WTC11 (cell line): ENCODE results near the gene KCNIP1. TPM values are rescaled to one million over a fixed set of nuclear protein-coding genes. Genes with fewer than 3 reads are reported as not detected.

Experiments used
- ATAC-seq: fragments of 200-7000 bp; cut with Tn5 transposase; 2 replicates; pipeline ENCODE4 v1.10.0; 2021; ENCODE audit warnings: mild to moderate bottlenecking, moderate library complexity
- CTCF ChIA-PET: fragments of 300-600 bp; sonication (Branson Sonifier 250); formaldehyde crosslinking; loops from one replicate; lab custom pipeline; 2021; ENCODE audit warnings: antibody characterized with exemption; lab: Charles Lee
- POLR2A ChIA-PET: fragments of 350-600 bp; sonication (Branson Sonifier 250); formaldehyde crosslinking; loops from one replicate; lab custom pipeline; 2021; ENCODE audit warnings: antibody characterized with exemption; lab: Charles Lee
- DNase-seq: peaks from one replicate; pipeline ENCODE4 v3.0.0; 2021; ENCODE audit warnings: low spot score
- H3K27ac Mint-ChIP-seq: 2 replicates; pipeline ENCODE4 v1.8.0; 2021; ENCODE audit warnings: mixed read lengths
- H3K27me3 Mint-ChIP-seq: 2 replicates; pipeline ENCODE4 v1.8.0; 2021; ENCODE audit warnings: low read depth, mild to moderate bottlenecking, moderate library complexity, mixed read lengths
- H3K36me3 Mint-ChIP-seq: 2 replicates; pipeline ENCODE4 v1.8.0; 2021; ENCODE audit warnings: mixed read lengths
- H3K4me1 Mint-ChIP-seq: 2 replicates; pipeline ENCODE4 v1.8.0; 2022; ENCODE audit warnings: mixed read lengths
- H3K4me3 Mint-ChIP-seq: 2 replicates; pipeline ENCODE4 v1.8.0; 2021; ENCODE audit warnings: mild to moderate bottlenecking, moderate library complexity, mixed read lengths
- H3K9me3 Mint-ChIP-seq: 2 replicates; pipeline ENCODE4 v1.8.0; 2021; ENCODE audit warnings: mixed read lengths
- CREB1 ChIP-seq: sonication (generic); formaldehyde crosslinking; IDR thresholded peaks from 2 replicates; pipeline ENCODE4 v1.8.0; 2023; ENCODE audit warnings: mild to moderate bottlenecking, missing genetic modification reagents
- FOXK1 ChIP-seq: sonication (generic); formaldehyde crosslinking; IDR thresholded peaks from 2 replicates; pipeline ENCODE4 v1.8.0; 2022; ENCODE audit warnings: mild to moderate bottlenecking, moderate library complexity, missing genetic modification reagents
- JUN ChIP-seq: sonication (generic); formaldehyde crosslinking; IDR thresholded peaks from 2 replicates; pipeline ENCODE4 v1.8.0; 2023; ENCODE audit warnings: mild to moderate bottlenecking, missing genetic modification reagents
- MYBL2 ChIP-seq: sonication (generic); formaldehyde crosslinking; IDR thresholded peaks from 2 replicates; pipeline ENCODE4 v1.8.1; 2023; ENCODE audit warnings: mild to moderate bottlenecking, moderate library complexity, missing genetic modification reagents
- NFYB ChIP-seq: sonication (generic); formaldehyde crosslinking; conservative IDR thresholded peaks from 2 replicates; pipeline ENCODE4 v1.8.0; 2022; ENCODE audit warnings: low read depth, missing genetic modification reagents
- OVOL2 ChIP-seq: fragments of 250-450 bp; sonication (Bioruptor Pico); IDR thresholded peaks from 2 replicates; pipeline ENCODE4 v1.9.0; 2021; ENCODE audit warnings: mild to moderate bottlenecking, borderline replicate concordance
- SOX15 ChIP-seq: fragments of 250-450 bp; sonication (Bioruptor Pico); IDR thresholded peaks from 2 replicates; pipeline ENCODE4 v1.9.0; 2021; ENCODE audit warnings: mild to moderate bottlenecking
- SP1 ChIP-seq: sonication (generic); formaldehyde crosslinking; conservative IDR thresholded peaks from 2 replicates; pipeline ENCODE4 v1.8.1; 2022; ENCODE audit warnings: missing genetic modification reagents
- TEAD1 ChIP-seq: sonication (generic); formaldehyde crosslinking; IDR thresholded peaks from 2 replicates; pipeline ENCODE4 v1.8.0; 2022; ENCODE audit warnings: mild to moderate bottlenecking, missing genetic modification reagents
- TP53 ChIP-seq: sonication (generic); formaldehyde crosslinking; IDR thresholded peaks from 2 replicates; pipeline ENCODE4 v1.8.1; 2023; ENCODE audit warnings: mild to moderate bottlenecking, missing genetic modification reagents
- ZNF396 ChIP-seq: fragments of 250-450 bp; sonication (Bioruptor Pico); IDR thresholded peaks from 2 replicates; pipeline ENCODE4 v1.8.0; 2021; ENCODE audit warnings: mild to moderate bottlenecking, moderate library complexity, borderline replicate concordance
- ZNF423 ChIP-seq: fragments of 250-450 bp; sonication (Bioruptor Pico); IDR thresholded peaks from 2 replicates; pipeline ENCODE4 v2.1.2; 2022; ENCODE audit warnings: mild to moderate bottlenecking, moderate library complexity
- total RNA-seq: library from RNA; stranded (reverse); gene quantifications from 3 replicates; pipeline ENCODE4 v1.2.3, GENCODE V29; 2021
- TF ChIP-seq, protein P1 (sequence below): sonication (generic); formaldehyde crosslinking; IDR thresholded peaks from 2 replicates; pipeline ENCODE4 v1.8.0; 2022; ENCODE audit warnings: missing genetic modification reagents
- TF ChIP-seq, protein P2 (sequence below): sonication (generic); formaldehyde crosslinking; IDR thresholded peaks from 2 replicates; pipeline ENCODE4 v1.8.1; 2022; ENCODE audit warnings: missing genetic modification reagents, borderline replicate concordance
- TF ChIP-seq, protein P3 (sequence below): sonication (generic); formaldehyde crosslinking; IDR thresholded peaks from 2 replicates; pipeline ENCODE4 v1.8.0; 2022; ENCODE audit warnings: mild to moderate bottlenecking, missing genetic modification reagents
- TF ChIP-seq, protein P4 (sequence below): sonication (generic); formaldehyde crosslinking; IDR thresholded peaks from 2 replicates; pipeline ENCODE4 v1.8.0; 2022; ENCODE audit warnings: mild to moderate bottlenecking, missing genetic modification reagents
- TF ChIP-seq, protein P5 (sequence below): sonication (generic); formaldehyde crosslinking; IDR thresholded peaks from 2 replicates; pipeline ENCODE4 v1.8.1; 2022; ENCODE audit warnings: mild to moderate bottlenecking, moderate library complexity, missing genetic modification reagents
- TF ChIP-seq, protein P6 (sequence below): sonication (generic); formaldehyde crosslinking; IDR thresholded peaks from 2 replicates; pipeline ENCODE4 v1.8.1; 2023; ENCODE audit warnings: mild to moderate bottlenecking, missing genetic modification reagents
- TF ChIP-seq, protein P7 (sequence below): fragments of 250-450 bp; sonication (Bioruptor Pico); IDR thresholded peaks from 2 replicates; pipeline ENCODE4 v1.9.0; 2021; ENCODE audit warnings: moderate library complexity, mild to moderate bottlenecking, inconsistent platforms, borderline replicate concordance
- TF ChIP-seq, protein P8 (sequence below): sonication (generic); formaldehyde crosslinking; IDR thresholded peaks from 2 replicates; pipeline ENCODE4 v1.8.1; 2022; ENCODE audit warnings: low read depth, missing genetic modification reagents, borderline replicate concordance

Gene KCNIP1
- total RNA-seq, 1 experiment from 2014 or later: 0.59 TPM

DNA sequence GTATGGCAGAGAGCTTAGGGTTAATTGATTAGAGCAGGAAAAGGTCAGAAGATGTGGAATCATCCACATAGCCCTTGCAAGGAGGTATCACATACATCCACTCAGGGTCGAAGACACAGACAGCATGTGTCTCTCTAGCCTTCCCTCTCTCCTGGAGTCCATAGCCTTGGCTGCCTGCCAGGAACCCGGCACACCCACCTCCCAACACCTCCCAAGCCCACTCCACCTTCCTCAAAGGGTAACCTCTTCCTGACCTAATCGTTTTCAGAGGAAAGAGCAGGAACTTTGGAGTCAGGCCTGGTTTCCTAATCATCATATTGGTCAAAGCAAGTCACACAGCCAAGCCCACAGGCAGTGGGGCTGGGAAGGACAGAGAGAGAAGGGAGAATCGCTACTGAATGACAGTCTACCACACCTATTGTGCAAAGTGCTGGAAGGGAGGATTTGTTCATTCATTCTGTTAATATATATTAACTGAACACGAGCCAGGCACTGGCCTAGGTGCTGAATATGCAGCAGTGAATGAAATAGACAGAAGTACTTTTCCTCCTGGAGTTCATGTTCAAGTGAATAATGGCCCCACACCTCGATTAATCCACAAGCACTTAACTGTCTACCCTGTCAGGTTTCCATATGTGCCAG lies 107.8 kb downstream of the KCNIP1 start:
- TF ChIP-seq, protein P1, sequence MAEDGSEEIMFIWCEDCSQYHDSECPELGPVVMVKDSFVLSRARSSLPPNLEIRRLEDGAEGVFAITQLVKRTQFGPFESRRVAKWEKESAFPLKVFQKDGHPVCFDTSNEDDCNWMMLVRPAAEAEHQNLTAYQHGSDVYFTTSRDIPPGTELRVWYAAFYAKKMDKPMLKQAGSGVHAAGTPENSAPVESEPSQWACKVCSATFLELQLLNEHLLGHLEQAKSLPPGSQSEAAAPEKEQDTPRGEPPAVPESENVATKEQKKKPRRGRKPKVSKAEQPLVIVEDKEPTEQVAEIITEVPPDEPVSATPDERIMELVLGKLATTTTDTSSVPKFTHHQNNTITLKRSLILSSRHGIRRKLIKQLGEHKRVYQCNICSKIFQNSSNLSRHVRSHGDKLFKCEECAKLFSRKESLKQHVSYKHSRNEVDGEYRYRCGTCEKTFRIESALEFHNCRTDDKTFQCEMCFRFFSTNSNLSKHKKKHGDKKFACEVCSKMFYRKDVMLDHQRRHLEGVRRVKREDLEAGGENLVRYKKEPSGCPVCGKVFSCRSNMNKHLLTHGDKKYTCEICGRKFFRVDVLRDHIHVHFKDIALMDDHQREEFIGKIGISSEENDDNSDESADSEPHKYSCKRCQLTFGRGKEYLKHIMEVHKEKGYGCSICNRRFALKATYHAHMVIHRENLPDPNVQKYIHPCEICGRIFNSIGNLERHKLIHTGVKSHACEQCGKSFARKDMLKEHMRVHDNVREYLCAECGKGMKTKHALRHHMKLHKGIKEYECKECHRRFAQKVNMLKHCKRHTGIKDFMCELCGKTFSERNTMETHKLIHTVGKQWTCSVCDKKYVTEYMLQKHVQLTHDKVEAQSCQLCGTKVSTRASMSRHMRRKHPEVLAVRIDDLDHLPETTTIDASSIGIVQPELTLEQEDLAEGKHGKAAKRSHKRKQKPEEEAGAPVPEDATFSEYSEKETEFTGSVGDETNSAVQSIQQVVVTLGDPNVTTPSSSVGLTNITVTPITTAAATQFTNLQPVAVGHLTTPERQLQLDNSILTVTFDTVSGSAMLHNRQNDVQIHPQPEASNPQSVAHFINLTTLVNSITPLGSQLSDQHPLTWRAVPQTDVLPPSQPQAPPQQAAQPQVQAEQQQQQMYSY: no peak
- TF ChIP-seq JUN (CRISPR knock-in tag) (no peak), TEAD1 (CRISPR knock-in tag) (no peak), SOX15 (no peak), CREB1 (CRISPR knock-in tag) (no peak), MYBL2 (no peak), ZNF423 (CRISPR knock-in tag) (no peak), TP53 (CRISPR knock-in tag) (no peak), FOXK1 (CRISPR knock-in tag) (no peak), NFYB (no peak), ZNF396 (no peak), SP1 (CRISPR knock-in tag) (no peak), OVOL2 (CRISPR knock-in tag) (no peak)
- TF ChIP-seq, protein P2, sequence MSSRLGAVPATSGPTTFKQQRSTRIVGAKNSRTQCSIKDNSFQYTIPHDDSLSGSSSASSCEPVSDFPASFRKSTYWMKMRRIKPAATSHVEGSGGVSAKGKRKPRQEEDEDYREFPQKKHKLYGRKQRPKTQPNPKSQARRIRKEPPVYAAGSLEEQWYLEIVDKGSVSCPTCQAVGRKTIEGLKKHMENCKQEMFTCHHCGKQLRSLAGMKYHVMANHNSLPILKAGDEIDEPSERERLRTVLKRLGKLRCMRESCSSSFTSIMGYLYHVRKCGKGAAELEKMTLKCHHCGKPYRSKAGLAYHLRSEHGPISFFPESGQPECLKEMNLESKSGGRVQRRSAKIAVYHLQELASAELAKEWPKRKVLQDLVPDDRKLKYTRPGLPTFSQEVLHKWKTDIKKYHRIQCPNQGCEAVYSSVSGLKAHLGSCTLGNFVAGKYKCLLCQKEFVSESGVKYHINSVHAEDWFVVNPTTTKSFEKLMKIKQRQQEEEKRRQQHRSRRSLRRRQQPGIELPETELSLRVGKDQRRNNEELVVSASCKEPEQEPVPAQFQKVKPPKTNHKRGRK (CRISPR knock-in tag): no peak
- TF ChIP-seq, protein P3, sequence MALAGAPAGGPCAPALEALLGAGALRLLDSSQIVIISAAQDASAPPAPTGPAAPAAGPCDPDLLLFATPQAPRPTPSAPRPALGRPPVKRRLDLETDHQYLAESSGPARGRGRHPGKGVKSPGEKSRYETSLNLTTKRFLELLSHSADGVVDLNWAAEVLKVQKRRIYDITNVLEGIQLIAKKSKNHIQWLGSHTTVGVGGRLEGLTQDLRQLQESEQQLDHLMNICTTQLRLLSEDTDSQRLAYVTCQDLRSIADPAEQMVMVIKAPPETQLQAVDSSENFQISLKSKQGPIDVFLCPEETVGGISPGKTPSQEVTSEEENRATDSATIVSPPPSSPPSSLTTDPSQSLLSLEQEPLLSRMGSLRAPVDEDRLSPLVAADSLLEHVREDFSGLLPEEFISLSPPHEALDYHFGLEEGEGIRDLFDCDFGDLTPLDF (CRISPR knock-in tag): no peak
- TF ChIP-seq, protein P4, sequence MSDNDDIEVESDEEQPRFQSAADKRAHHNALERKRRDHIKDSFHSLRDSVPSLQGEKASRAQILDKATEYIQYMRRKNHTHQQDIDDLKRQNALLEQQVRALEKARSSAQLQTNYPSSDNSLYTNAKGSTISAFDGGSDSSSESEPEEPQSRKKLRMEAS: no peak
- TF ChIP-seq, protein P5, sequence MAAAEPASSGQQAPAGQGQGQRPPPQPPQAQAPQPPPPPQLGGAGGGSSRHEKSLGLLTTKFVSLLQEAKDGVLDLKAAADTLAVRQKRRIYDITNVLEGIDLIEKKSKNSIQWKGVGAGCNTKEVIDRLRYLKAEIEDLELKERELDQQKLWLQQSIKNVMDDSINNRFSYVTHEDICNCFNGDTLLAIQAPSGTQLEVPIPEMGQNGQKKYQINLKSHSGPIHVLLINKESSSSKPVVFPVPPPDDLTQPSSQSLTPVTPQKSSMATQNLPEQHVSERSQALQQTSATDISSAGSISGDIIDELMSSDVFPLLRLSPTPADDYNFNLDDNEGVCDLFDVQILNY: no peak
- TF ChIP-seq, protein P6, sequence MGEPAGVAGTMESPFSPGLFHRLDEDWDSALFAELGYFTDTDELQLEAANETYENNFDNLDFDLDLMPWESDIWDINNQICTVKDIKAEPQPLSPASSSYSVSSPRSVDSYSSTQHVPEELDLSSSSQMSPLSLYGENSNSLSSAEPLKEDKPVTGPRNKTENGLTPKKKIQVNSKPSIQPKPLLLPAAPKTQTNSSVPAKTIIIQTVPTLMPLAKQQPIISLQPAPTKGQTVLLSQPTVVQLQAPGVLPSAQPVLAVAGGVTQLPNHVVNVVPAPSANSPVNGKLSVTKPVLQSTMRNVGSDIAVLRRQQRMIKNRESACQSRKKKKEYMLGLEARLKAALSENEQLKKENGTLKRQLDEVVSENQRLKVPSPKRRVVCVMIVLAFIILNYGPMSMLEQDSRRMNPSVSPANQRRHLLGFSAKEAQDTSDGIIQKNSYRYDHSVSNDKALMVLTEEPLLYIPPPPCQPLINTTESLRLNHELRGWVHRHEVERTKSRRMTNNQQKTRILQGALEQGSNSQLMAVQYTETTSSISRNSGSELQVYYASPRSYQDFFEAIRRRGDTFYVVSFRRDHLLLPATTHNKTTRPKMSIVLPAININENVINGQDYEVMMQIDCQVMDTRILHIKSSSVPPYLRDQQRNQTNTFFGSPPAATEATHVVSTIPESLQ (CRISPR knock-in tag): no peak
- TF ChIP-seq, protein P7, sequence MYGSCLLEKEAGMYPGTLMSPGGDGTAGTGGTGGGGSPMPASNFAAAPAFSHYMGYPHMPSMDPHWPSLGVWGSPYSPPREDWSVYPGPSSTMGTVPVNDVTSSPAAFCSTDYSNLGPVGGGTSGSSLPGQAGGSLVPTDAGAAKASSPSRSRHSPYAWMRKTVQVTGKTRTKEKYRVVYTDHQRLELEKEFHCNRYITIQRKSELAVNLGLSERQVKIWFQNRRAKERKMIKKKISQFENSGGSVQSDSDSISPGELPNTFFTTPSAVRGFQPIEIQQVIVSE (CRISPR knock-in tag): no peak
- TF ChIP-seq, protein P8, sequence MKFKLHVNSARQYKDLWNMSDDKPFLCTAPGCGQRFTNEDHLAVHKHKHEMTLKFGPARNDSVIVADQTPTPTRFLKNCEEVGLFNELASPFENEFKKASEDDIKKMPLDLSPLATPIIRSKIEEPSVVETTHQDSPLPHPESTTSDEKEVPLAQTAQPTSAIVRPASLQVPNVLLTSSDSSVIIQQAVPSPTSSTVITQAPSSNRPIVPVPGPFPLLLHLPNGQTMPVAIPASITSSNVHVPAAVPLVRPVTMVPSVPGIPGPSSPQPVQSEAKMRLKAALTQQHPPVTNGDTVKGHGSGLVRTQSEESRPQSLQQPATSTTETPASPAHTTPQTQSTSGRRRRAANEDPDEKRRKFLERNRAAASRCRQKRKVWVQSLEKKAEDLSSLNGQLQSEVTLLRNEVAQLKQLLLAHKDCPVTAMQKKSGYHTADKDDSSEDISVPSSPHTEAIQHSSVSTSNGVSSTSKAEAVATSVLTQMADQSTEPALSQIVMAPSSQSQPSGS (CRISPR knock-in tag): no peak
- Mint-ChIP-seq H3K4me3 (no peak overlapping the region), H3K9me3 (no peaks in the 10 kb centered on the region), H3K4me1 (peaks cover 38% of the 10 kb centered on the region), H3K27ac (no peak overlapping the region), H3K27me3 (peaks cover 61% of the 10 kb centered on the region), H3K36me3 (no peaks in the 10 kb centered on the region)
- ATAC-seq (no peak), DNase-seq (no peak)
- ChIA-PET POLR2A (no interaction called here), CTCF (interaction anchor here (1.0 to 7.0 kb wide), 4 partner anchors 8 to 80 kb away, joined by 3 to 44 read pairs (median 8); no protein-coding TSS in a partner anchor)
